Activated T-cell treated with anti-CD3 and anti-CD28 coated beads for 48 hours (primary cell): ENCODE measurements around the gene MBNL2.

Experiments used
- DNase-seq: peaks from one replicate; pipeline ENCODE4 v3.0.0-alpha.2; 2020; ENCODE audit warnings: low read depth

Gene MBNL2

GRCh38 chr13:97234236-97234635 is 12.1 kb downstream of the MBNL2 start:
- no peak for DNase-seq

GRCh38 chr13:97234742-97235141 is 12.6 kb downstream of the MBNL2 start:
- DNase-seq, result no peak

GRCh38 chr13:97235549-97236231 is 13.6 kb downstream of the MBNL2 start:
- DNase-seq, result no peak

GRCh38 chr13:97237388-97237787 is 15.3 kb downstream of the MBNL2 start:
- DNase-seq, result no peak

- no peak for DNase-seq
Measured at GRCh38 chr13:97238432-97238831, 16.3 kb downstream of the MBNL2 start.

GRCh38 chr13:97238883-97239282 is 16.8 kb downstream of the MBNL2 start:
- DNase-seq, result no peak

- DNase-seq, result no peak
Measured at GRCh38 chr13:97239306-97239705, 17.2 kb downstream of the MBNL2 start.

GRCh38 chr13:97239943-97240787 is 18.0 kb downstream of the MBNL2 start:
- no peak for DNase-seq

GRCh38 chr13:97240788-97241734 is 18.9 kb downstream of the MBNL2 start:
- DNase-seq, result no peak

GRCh38 chr13:97241761-97242160 is 19.6 kb downstream of the MBNL2 start:
- no peak for DNase-seq

- no peak for DNase-seq
Measured at GRCh38 chr13:97242755-97243497, 20.8 kb downstream of the MBNL2 start.

- DNase-seq, result no peak
Measured at GRCh38 chr13:97243915-97244781, 22.0 kb downstream of the MBNL2 start.

GRCh38 chr13:97245011-97245410 is 22.9 kb downstream of the MBNL2 start:
- no peak for DNase-seq

- DNase-seq, result no peak
Measured at GRCh38 chr13:97246596-97247158, 24.5 kb downstream of the MBNL2 start.

GRCh38 chr13:97248243-97248642 is 26.1 kb downstream of the MBNL2 start:
- no peak for DNase-seq

- DNase-seq, result no peak
Measured at GRCh38 chr13:97249093-97249795, 27.1 kb downstream of the MBNL2 start.

GRCh38 chr13:97249796-97250495 is 27.8 kb downstream of the MBNL2 start:
- no peak for DNase-seq

- DNase-seq, result no peak
Measured at GRCh38 chr13:97250560-97250959, 28.4 kb downstream of the MBNL2 start.

- no peak for DNase-seq
Measured at GRCh38 chr13:97252735-97253134, 30.6 kb downstream of the MBNL2 start.
